Measurements from ENCODE around the gene RPUSD1.

RPUSD1 gene

DNA sequence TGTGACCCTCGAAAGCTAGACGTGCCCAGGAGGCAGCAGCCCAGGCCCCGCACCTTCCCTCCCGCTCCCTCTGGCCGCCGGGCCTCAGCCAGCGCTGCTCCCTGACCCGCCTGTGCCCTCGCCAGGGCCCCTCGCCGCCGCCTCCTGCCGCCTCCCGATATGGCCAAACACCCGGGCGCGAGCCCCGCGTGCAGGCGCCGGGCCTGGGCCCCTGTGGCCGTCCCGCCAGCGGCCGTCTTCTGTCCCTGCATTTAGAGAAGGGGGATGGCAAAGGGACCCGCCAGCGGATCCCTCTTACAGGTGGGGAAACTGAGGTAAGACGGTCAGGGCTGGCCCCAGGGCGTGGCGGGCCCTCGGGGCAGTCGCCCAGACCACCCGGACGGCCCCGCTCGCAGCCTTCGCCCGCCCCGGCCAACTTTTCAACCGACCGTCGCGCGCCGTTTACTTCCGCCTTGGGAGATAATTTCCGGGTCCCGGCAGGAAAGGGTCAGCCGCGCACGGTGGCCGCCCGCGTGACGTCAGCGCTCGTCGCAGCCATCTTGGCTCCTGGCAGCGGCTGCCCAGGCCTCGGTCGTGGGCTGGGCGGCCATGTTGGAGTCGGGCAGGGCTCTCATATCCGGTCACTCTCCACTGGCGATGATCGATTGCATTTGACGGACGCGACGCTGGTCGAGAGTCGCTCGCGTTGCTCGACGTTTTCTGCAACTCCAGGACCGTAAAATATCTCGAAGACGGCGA lies 19.3 kb upstream of the RPUSD1 start:
- Histone ChIP-seq H3K4me3 (ENCODE audit: low read depth in 1 of 2, low read length in 2 of 2) (peak overlapping the region; percentile 78 to 93), H3K9me3 (ENCODE audit: control insufficient read depth in 1 of 2, low read length in 2 of 2) (no peaks in the 10 kb centered on the region), H3K4me1 (ENCODE audit: control insufficient read depth in 1 of 2, insufficient read depth in 2 of 2, low read length in 2 of 2) (peaks cover 0 to 10% of the 10 kb centered on the region in 2 donors), H3K27ac (ENCODE audit: low read depth, low read length) (peak overlapping the region; percentile 81), H3K36me3 (ENCODE audit: control insufficient read depth in 1 of 2, insufficient read depth in 2 of 2, low read length in 2 of 2) (no peaks in the 10 kb centered on the region), H3K27me3 (ENCODE audit: control insufficient read depth in 1 of 2, insufficient read depth in 2 of 2, low read length in 2 of 2) (peaks cover 15 to 18% of the 10 kb centered on the region in 2 donors), H3K9ac (ENCODE audit: low read depth in 1 of 2, low read length in 2 of 2) (peak overlapping the region; percentile 84 to 93)

DNA sequence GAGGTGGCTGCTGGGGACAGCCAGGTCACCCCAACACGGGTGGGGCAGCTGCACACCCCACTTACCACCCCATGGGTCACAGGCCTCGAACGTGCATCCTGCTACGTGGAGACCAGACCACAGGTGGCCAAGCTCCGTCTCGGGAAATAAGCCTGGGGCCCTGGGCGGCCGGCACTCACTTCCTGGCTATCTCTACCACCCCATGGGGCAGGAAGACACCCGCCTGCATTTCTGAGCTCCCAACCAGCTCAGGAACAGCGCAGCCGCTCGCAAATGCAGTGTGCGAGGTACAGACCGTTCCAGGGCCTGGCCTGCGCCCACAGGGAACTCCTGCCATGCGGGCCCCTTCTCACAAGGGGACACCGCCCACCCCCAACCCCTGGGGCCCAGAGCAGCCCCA lies 17.3 kb upstream of the RPUSD1 start:
- H3K9me3 ChIP-seq (ENCODE audit: control insufficient read depth in 1 of 2, low read length in 2 of 2): no peaks in the 10 kb centered on the region
- no peak overlapping the region for H3K4me3 ChIP-seq (ENCODE audit: low read depth in 1 of 2, low read length in 2 of 2)
- H3K9ac ChIP-seq (ENCODE audit: low read depth in 1 of 2, low read length in 2 of 2): no peak overlapping the region
- H3K36me3 ChIP-seq (ENCODE audit: control insufficient read depth in 1 of 2, insufficient read depth in 2 of 2, low read length in 2 of 2): no peaks in the 10 kb centered on the region
- peaks cover 0 to 10% of the 10 kb centered on the region in 2 donors for H3K4me1 ChIP-seq (ENCODE audit: control insufficient read depth in 1 of 2, insufficient read depth in 2 of 2, low read length in 2 of 2)
- H3K27me3 ChIP-seq (ENCODE audit: control insufficient read depth in 1 of 2, insufficient read depth in 2 of 2, low read length in 2 of 2): peaks cover 31 to 34% of the 10 kb centered on the region in 2 donors
- H3K27ac ChIP-seq (ENCODE audit: low read depth, low read length): no peak overlapping the region

DNA sequence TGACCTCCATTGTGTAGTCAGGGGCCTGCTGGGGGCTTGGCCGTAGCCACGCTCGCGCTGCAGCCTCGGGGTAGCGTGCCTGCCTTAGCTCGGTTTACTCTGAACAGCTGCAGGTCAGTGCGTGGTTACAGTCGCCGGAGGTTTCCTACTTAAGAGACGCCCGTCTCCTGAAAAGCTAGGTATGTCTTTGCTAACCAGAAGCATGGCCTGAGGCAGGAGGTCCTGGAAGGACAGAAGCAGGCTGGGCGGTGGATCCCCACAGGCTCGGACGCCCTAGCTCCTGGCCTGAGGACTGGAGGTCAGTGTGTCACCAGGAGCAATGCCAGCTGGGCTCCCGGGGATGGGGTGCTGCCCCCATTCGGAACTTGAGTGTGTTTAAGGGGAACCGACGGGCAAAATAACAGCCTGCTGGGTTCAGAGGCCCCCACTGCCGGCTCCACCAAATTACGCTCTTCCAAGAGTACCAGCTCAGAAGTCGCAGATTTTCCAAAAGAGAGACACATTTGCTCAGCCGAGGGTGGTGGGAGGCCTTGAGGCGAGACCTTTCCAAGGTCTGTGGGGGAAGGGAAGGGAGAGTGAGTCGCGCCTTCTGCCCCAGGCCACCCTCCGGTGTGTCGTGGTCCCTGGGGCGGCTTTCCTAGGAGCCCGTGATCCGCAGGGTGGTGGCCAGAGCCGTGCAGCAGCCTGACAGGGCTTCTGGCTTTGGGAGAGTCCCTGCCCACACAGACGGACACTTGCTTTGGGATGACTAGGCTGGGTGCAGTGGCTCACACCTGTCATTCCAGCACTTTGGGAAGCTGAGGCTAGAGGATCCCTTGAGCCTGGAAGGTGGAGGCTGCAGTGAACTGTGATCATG lies 16.2 kb upstream of the RPUSD1 start:
- H3K27ac ChIP-seq (ENCODE audit: low read depth, low read length): no peak overlapping the region
- H3K4me1 ChIP-seq (ENCODE audit: control insufficient read depth in 1 of 2, insufficient read depth in 2 of 2, low read length in 2 of 2): peaks cover 0 to 10% of the 10 kb centered on the region in 2 donors
- H3K36me3 ChIP-seq (ENCODE audit: control insufficient read depth in 1 of 2, insufficient read depth in 2 of 2, low read length in 2 of 2): no peaks in the 10 kb centered on the region
- peaks cover 36 to 38% of the 10 kb centered on the region in 2 donors for H3K27me3 ChIP-seq (ENCODE audit: control insufficient read depth in 1 of 2, insufficient read depth in 2 of 2, low read length in 2 of 2)
- H3K9me3 ChIP-seq (ENCODE audit: control insufficient read depth in 1 of 2, low read length in 2 of 2): no peaks in the 10 kb centered on the region
- no peak overlapping the region for H3K9ac ChIP-seq (ENCODE audit: low read depth in 1 of 2, low read length in 2 of 2)
- H3K4me3 ChIP-seq (ENCODE audit: low read depth in 1 of 2, low read length in 2 of 2): no peak overlapping the region

DNA sequence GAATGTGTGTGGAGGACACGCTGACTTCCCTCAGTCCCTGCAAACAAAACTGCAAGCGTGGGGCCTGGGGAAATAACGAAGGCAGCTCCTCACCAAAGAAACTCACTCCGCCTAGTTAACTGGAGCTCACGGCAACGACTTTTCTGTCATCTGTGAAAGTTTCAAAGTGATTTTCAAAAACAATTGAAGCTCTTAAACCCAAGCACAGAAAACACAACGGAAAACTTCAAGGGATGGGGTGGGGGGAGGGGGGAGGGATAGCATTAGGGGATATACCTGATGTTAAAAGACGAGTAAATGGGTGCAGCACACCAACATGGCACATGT lies 15.5 kb upstream of the RPUSD1 start:
- no peak overlapping the region for H3K4me3 ChIP-seq (ENCODE audit: low read depth in 1 of 2, low read length in 2 of 2)
- H3K36me3 ChIP-seq (ENCODE audit: control insufficient read depth in 1 of 2, insufficient read depth in 2 of 2, low read length in 2 of 2): no peaks in the 10 kb centered on the region
- no peaks in the 10 kb centered on the region for H3K9me3 ChIP-seq (ENCODE audit: control insufficient read depth in 1 of 2, low read length in 2 of 2)
- H3K4me1 ChIP-seq (ENCODE audit: control insufficient read depth in 1 of 2, insufficient read depth in 2 of 2, low read length in 2 of 2): peaks cover 0 to 9% of the 10 kb centered on the region in 2 donors
- H3K27me3 ChIP-seq (ENCODE audit: control insufficient read depth in 1 of 2, insufficient read depth in 2 of 2, low read length in 2 of 2): peaks cover 39 to 44% of the 10 kb centered on the region in 2 donors
- H3K9ac ChIP-seq (ENCODE audit: low read depth in 1 of 2, low read length in 2 of 2): no peak overlapping the region
- H3K27ac ChIP-seq (ENCODE audit: low read depth, low read length): no peak overlapping the region

DNA sequence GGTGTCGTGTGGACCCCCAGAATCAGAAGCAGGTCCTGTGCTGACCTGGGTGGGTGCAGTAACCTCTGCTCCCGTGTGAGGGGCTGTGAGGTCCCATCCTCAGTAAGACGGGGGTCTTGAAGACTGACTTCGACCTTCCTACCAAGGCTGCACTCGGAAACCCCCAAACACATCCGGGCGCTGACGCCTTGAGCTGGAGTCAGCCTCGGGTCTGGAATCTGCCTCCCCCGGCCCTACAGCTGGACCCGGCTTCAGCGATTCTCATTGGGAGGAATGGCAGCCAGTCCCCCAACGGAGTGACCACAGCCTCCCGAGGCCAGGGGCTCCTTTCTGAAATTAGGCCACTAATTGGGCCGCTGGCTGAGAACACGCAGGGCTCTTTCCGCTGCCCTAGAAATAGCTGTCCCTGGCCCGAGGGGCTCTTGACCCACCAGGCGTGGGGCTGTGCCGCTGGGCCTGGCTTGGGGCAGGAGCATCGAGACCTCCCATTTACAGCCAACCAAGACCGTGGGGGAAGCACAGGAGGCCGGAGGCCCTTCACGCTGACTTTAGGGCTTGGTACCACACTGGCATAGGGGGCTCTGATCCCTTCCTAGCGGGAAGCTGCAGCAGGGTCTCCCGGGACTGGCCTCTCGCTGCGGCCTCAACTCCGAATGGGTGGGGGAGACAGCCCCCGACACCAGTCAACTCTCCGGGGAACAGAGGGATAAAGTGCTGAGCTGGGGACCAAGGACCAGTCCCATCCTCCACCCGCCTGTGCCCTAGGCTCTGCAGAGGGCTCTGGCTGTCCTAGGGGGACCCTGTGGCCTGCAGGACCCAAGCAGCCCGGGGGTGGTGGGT lies 15.0 kb upstream of the RPUSD1 start:
- H3K4me3 ChIP-seq (ENCODE audit: low read depth in 1 of 2, low read length in 2 of 2): no peak overlapping the region
- no peaks in the 10 kb centered on the region for H3K9me3 ChIP-seq (ENCODE audit: control insufficient read depth in 1 of 2, low read length in 2 of 2)
- H3K36me3 ChIP-seq (ENCODE audit: control insufficient read depth in 1 of 2, insufficient read depth in 2 of 2, low read length in 2 of 2): no peaks in the 10 kb centered on the region
- H3K4me1 ChIP-seq (ENCODE audit: control insufficient read depth in 1 of 2, insufficient read depth in 2 of 2, low read length in 2 of 2): peaks cover 0 to 3% of the 10 kb centered on the region in 2 donors
- H3K27ac ChIP-seq (ENCODE audit: low read depth, low read length): no peak overlapping the region
- peaks cover 39 to 44% of the 10 kb centered on the region in 2 donors for H3K27me3 ChIP-seq (ENCODE audit: control insufficient read depth in 1 of 2, insufficient read depth in 2 of 2, low read length in 2 of 2)
- H3K9ac ChIP-seq (ENCODE audit: low read depth in 1 of 2, low read length in 2 of 2): no peak overlapping the region

DNA sequence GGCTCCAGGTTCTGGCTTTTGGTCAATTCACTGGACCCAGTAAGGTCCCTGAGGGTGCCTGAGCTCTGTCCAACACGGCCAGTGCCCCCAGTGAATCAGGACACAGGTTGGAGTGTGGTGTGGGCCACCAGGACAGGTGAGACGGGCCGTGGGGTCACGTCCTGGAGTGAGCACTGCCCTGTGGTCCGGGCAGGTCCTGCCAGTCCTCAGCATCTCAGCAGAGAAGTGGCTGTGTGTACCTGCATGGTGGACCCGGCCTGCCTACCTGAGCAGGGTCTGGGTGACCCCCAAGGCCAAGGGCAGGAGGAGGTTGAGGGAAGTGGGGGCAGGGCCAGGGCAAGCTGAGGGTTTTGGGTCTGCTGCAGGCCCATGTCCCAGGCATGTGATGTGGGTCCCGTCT lies 14.3 kb upstream of the RPUSD1 start:
- no peak overlapping the region for H3K27ac ChIP-seq (ENCODE audit: low read depth, low read length)
- no peaks in the 10 kb centered on the region for H3K36me3 ChIP-seq (ENCODE audit: control insufficient read depth in 1 of 2, insufficient read depth in 2 of 2, low read length in 2 of 2)
- peaks cover 42 to 44% of the 10 kb centered on the region in 2 donors for H3K27me3 ChIP-seq (ENCODE audit: control insufficient read depth in 1 of 2, insufficient read depth in 2 of 2, low read length in 2 of 2)
- no peaks in the 10 kb centered on the region for H3K4me1 ChIP-seq (ENCODE audit: control insufficient read depth in 1 of 2, insufficient read depth in 2 of 2, low read length in 2 of 2)
- H3K4me3 ChIP-seq (ENCODE audit: low read depth in 1 of 2, low read length in 2 of 2): no peak overlapping the region
- H3K9me3 ChIP-seq (ENCODE audit: control insufficient read depth in 1 of 2, low read length in 2 of 2): no peaks in the 10 kb centered on the region
- no peak overlapping the region for H3K9ac ChIP-seq (ENCODE audit: low read depth in 1 of 2, low read length in 2 of 2)

DNA sequence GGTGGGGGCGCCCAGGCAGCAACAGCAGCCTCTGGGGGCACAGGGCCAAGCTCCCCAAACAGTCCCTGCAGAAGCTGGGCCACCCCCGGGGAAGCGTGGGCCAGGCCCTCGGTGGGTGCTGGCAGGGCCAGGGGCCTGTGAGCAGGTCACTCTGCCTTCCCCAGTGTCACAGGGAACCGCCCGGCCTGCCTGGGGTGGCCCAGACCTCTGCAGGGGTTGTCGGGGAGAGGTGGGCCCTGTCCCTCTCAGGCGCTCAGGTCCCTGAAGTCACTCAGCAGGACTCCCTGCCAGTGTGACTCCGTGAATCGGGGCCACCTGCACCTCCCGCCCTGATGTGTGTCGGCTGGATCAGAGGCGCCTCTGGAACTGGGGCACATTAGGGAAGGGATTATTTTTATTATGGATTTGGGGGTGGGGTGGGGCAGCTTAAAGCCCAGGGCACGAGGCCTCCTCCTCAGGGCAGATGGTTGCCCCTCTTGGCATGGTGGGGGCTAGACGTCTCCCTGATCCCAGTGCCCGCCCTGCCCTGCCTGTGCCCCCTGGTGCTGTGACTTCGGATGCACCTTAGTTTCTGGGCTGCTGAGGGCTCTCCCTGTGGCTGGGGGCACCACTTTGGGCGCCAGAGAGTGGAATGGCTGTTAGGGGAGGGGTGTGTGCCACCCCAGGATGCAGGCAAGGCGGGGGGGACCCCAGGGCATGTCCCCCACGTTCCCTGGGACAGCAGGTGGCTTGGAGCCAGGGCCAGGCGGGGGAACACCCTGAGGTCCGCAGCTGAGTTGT lies 13.6 kb upstream of the RPUSD1 start:
- H3K9ac ChIP-seq (ENCODE audit: low read depth in 1 of 2, low read length in 2 of 2): no peak overlapping the region
- H3K27me3 ChIP-seq (ENCODE audit: control insufficient read depth in 1 of 2, insufficient read depth in 2 of 2, low read length in 2 of 2): peaks cover 42 to 44% of the 10 kb centered on the region in 2 donors
- no peaks in the 10 kb centered on the region for H3K36me3 ChIP-seq (ENCODE audit: control insufficient read depth in 1 of 2, insufficient read depth in 2 of 2, low read length in 2 of 2)
- H3K27ac ChIP-seq (ENCODE audit: low read depth, low read length): no peak overlapping the region
- no peak overlapping the region for H3K4me3 ChIP-seq (ENCODE audit: low read depth in 1 of 2, low read length in 2 of 2)
- H3K9me3 ChIP-seq (ENCODE audit: control insufficient read depth in 1 of 2, low read length in 2 of 2): no peaks in the 10 kb centered on the region
- H3K4me1 ChIP-seq (ENCODE audit: control insufficient read depth in 1 of 2, insufficient read depth in 2 of 2, low read length in 2 of 2): no peaks in the 10 kb centered on the region

DNA sequence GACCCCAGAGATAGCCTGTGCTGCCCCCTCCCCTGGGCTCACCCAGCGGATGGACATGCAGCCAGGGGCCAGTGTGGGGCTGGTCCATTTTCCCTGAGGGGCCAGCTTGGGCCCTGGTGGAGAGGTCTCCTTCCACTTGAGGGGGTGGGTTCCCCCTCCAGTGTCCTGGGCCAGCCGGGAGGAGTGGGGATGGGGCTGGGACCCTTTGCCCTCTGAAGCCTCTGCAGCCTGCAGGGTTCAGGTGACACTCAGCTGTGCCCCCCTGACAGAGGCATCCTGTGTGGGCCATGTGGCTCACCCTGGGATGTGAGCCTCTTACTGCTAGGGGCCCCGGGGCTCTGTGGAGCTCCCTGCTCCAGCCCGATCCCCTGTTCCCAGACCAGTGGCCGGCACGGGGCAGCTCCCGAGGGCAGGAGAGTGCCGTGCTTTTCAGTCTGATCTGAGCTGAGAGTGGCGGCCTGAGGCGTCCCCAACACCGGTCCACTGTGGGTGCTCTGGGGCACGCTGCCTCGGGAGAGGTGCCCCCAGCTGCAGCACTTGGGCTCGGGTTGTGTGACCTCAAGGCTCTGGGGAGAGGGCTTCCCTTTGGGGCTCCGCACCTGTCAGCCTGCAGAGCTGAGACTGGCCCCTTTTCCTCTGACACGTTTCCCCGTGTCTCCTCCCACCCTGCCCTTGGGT lies 12.8 kb upstream of the RPUSD1 start:
- Histone ChIP-seq H3K9ac (ENCODE audit: low read depth in 1 of 2, low read length in 2 of 2) (no peak overlapping the region), H3K27ac (ENCODE audit: low read depth, low read length) (no peak overlapping the region), H3K4me1 (ENCODE audit: control insufficient read depth in 1 of 2, insufficient read depth in 2 of 2, low read length in 2 of 2) (no peaks in the 10 kb centered on the region), H3K36me3 (ENCODE audit: control insufficient read depth in 1 of 2, insufficient read depth in 2 of 2, low read length in 2 of 2) (no peaks in the 10 kb centered on the region), H3K4me3 (ENCODE audit: low read depth in 1 of 2, low read length in 2 of 2) (no peak overlapping the region), H3K27me3 (ENCODE audit: control insufficient read depth in 1 of 2, insufficient read depth in 2 of 2, low read length in 2 of 2) (peaks cover 42 to 44% of the 10 kb centered on the region in 2 donors), H3K9me3 (ENCODE audit: control insufficient read depth in 1 of 2, low read length in 2 of 2) (no peaks in the 10 kb centered on the region)

Data from duodenal mucosa (tissue), 2 donors.